ENCODE measurements around the gene MANBA. TPM values are rescaled to one million over a fixed set of nuclear protein-coding genes. Genes with fewer than 3 reads are reported as not detected.

MANBA gene
- total RNA-seq, 4 donors from 2014 or later, result 8.9 to 15.5 (median 12.6) TPM

DNA sequence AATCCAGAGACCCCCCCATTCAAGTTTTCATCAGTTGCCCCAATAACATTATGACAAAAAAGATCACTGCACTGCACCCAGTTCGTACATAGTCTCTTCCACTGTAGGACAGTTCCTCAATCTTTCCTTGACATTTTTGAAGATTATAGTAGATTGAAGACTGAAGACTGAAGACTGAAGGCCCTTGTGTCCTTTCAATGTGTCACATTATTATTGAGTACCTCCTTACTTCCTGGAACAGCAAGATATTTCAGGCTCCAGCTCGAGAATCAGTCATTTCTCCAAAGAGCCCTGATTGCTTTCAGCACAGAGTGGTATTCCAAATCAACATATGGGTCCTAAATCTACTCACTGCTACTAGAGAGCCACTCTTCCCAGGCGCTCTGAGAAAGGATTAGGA lies 75.0 kb downstream of the MANBA start:
- ATAC-seq, result no peak
- Histone ChIP-seq H3K4me3 (no peak overlapping the region), H3K27ac (no peak overlapping the region), H3K9me3 (no peaks in the 10 kb centered on the region), H3K27me3 (no peaks in the 10 kb centered on the region), H3K36me3 (peaks cover 0 to 15% of the 10 kb centered on the region in 2 donors), H3K4me1 (no peaks in the 10 kb centered on the region)
- intact Hi-C loops (cut with DNase I; ENCODE audit: low total_unique reads), result no loop called here
- in situ Hi-C loops (cut with MboI; ENCODE audit: low sequenced_read_pairs in 4 of 4), result no loop called here
- no peak for TF ChIP-seq POLR2A (IDR thresholded peaks at IDR 0.05)
- TF ChIP-seq, protein P1, sequence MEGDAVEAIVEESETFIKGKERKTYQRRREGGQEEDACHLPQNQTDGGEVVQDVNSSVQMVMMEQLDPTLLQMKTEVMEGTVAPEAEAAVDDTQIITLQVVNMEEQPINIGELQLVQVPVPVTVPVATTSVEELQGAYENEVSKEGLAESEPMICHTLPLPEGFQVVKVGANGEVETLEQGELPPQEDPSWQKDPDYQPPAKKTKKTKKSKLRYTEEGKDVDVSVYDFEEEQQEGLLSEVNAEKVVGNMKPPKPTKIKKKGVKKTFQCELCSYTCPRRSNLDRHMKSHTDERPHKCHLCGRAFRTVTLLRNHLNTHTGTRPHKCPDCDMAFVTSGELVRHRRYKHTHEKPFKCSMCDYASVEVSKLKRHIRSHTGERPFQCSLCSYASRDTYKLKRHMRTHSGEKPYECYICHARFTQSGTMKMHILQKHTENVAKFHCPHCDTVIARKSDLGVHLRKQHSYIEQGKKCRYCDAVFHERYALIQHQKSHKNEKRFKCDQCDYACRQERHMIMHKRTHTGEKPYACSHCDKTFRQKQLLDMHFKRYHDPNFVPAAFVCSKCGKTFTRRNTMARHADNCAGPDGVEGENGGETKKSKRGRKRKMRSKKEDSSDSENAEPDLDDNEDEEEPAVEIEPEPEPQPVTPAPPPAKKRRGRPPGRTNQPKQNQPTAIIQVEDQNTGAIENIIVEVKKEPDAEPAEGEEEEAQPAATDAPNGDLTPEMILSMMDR (IDR thresholded peaks at IDR 0.05 in 4 of 5, conservative IDR thresholded peaks at IDR 0.05 in 1 of 5), result no peak
- DNase-seq, result no peak

DNA sequence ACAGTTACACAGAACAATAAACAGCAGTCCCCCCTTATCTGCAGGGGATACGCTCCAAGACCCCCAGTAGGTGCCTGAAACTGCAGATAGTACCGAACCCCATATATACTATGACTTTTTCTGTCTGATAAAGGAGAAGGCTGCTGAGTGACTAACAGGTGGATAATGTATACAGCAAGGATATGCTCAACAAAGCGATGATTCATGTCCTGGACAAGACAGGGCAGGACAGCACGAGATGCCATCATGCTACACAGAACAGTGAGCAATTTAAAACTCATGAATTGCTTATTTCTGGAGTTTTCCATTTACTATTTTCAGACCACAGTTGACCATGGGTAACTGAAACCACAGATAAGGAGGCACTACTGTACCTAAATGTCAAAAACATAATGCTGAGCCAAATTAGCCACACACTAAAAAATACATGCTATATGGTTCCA lies 76.1 kb downstream of the MANBA start:
- in situ Hi-C loops (cut with MboI; ENCODE audit: low sequenced_read_pairs in 4 of 4) (no loop called here), intact Hi-C loops (cut with DNase I; ENCODE audit: low total_unique reads) (no loop called here)
- no peaks in the 10 kb centered on the region for H3K27me3 ChIP-seq

DNA sequence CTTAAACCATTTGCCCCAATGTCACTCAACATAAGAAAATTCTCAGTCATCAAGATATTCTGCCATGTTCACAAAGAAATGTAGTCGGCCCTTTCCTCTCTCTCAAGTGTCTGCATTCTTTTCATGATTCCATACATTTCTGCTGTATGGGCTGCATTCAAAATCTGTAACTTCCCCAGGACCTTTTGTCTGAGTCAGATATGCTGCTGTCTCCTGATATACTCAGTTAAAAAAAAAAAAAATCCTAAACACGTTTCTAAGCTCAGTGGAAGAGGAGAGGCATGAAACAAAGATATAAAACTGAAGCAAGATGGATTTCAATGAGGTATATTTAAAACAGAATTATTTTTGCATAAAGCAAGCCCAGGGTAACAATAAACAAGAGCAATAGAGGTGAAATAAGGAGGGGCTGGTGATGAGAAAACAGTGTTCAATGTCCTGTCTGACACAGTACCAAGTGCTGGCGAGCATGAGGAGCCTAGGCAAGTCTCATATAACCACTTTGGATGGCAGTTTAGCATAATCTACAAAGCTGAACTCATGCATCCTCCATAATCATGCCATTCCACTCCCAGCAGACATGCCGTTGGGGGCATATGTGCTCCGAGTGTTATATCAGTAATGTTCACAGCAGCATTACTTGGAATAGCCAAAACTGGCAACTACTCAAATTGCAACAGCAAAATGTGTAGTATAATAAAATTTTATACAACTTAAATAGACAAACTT lies 76.7 kb downstream of the MANBA start:
- no peak for ATAC-seq
- no peak overlapping the region for H3K27ac ChIP-seq
- DNase-seq, result no peak
- no peaks in the 10 kb centered on the region for H3K27me3 ChIP-seq
- H3K36me3 ChIP-seq, result no peaks in the 10 kb centered on the region
- in situ Hi-C loops (cut with MboI; ENCODE audit: low sequenced_read_pairs in 4 of 4), result no loop called here
- no peaks in the 10 kb centered on the region for H3K4me1 ChIP-seq
- no peak for TF ChIP-seq POLR2A (IDR thresholded peaks at IDR 0.05)
- TF ChIP-seq, protein P1 (IDR thresholded peaks at IDR 0.05 in 4 of 5, conservative IDR thresholded peaks at IDR 0.05 in 1 of 5), result no peak
- H3K4me3 ChIP-seq, result no peak overlapping the region
- intact Hi-C loops (cut with DNase I; ENCODE audit: low total_unique reads), result no loop called here
- H3K9me3 ChIP-seq, result no peaks in the 10 kb centered on the region

More for the DNA sequence above, 76.1 kb downstream of the MANBA start:
- no peaks in the 10 kb centered on the region for H3K9me3 ChIP-seq
- no peak overlapping the region for H3K27ac ChIP-seq
- H3K4me1 ChIP-seq, result no peaks in the 10 kb centered on the region
- ATAC-seq (no peak), DNase-seq (no peak)
- TF ChIP-seq POLR2A (IDR thresholded peaks at IDR 0.05), result no peak
- TF ChIP-seq, protein P1 (IDR thresholded peaks at IDR 0.05 in 4 of 5, conservative IDR thresholded peaks at IDR 0.05 in 1 of 5), result no peak
- no peak overlapping the region for H3K4me3 ChIP-seq
- peaks cover 0 to 4% of the 10 kb centered on the region in 2 donors for H3K36me3 ChIP-seq

DNA sequence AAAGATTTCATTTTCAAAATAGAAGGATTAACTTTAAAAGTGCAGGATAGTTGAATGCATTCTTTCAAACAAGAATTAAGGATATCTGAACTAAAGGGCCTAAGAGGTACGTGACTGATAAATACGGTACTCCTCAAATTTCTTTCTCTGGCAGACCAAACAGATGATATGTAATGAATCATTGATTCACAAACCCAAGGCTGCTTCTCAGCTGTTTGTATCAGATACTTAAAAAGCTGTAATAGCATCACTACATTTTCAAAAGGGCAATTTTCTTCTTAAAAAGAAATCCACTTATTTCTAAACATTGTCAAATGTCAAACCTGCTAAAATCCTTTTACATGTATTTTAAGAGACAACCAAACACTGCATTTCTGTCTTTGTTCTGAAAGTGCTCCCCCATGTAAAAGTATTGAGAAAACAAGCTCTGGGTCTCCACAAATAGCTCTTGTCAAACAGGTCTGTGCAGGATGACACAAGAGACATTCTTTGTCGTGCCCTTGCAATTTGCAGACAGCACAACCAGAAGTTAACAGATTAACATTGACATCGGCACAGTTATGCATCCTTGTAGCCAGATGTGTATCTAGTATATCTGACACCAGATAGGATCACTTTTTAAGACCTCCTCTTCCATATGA lies 82.0 kb downstream of the MANBA start:
- H3K4me3 ChIP-seq, result no peak overlapping the region
- no peaks in the 10 kb centered on the region for H3K4me1 ChIP-seq
- in situ Hi-C loops (cut with MboI; ENCODE audit: low sequenced_read_pairs in 4 of 4), result no loop called here
- H3K27ac ChIP-seq, result no peak overlapping the region
- DNase-seq, result no peak
- no peaks in the 10 kb centered on the region for H3K9me3 ChIP-seq
- H3K36me3 ChIP-seq, result no peaks in the 10 kb centered on the region
- H3K27me3 ChIP-seq, result no peaks in the 10 kb centered on the region
- intact Hi-C loops (cut with DNase I; ENCODE audit: low total_unique reads), result no loop called here
- TF ChIP-seq, protein P1 (IDR thresholded peaks at IDR 0.05 in 4 of 5, conservative IDR thresholded peaks at IDR 0.05 in 1 of 5), result no peak
- no peak for TF ChIP-seq POLR2A (IDR thresholded peaks at IDR 0.05)
- no peak for ATAC-seq
